ENCODE measurements around the gene ADAMTS8.
A peak's percentile ranks its signal among the peaks of the same experiment; 100 is the strongest.
"Not testable (repeated sequence)": the region's sequence is repeated elsewhere in the genome, so short reads cannot be mapped to it uniquely, and the experiment has no call there.

ADAMTS8 gene

GRCh38 chr11:130438401-130439159 is 10.2 kb upstream of the ADAMTS8 start:
- not testable (repeated sequence) for DNase-seq (ENCODE audit: low read depth)

GRCh38 chr11:130437848-130438247 is 9.4 kb upstream of the ADAMTS8 start:
- DNase-seq (ENCODE audit: low read depth), result no peak

GRCh38 chr11:130436171-130436570 is 7.8 kb upstream of the ADAMTS8 start:
- no peak for DNase-seq (ENCODE audit: low read depth)

DNA sequence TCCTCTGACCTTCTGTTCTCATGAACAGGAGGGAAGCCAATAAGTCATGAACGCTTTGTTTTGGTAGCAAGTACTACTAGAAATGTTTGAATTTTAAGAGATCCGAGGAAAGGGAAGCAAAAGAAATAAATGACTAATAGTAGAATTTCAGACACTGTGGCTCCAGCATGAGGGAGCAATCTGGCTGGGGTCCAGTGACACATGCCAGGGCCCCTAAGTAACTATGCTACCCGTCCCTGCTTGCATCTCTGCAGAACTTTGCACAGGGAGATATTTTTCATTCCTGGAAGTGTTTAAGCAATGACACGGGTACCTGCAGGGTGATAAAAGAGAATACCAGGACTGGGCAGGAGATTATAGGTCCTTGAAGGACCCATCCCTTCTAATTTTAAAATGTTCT is 7.3 kb upstream of the ADAMTS8 start:
- DNase-seq (ENCODE audit: low read depth), result no peak

- peak; percentile 56 for DNase-seq (ENCODE audit: low read depth)
Measured at GRCh38 chr11:130434521-130435223, 6.3 kb upstream of the ADAMTS8 start.

GRCh38 chr11:130433357-130433756 is 4.9 kb upstream of the ADAMTS8 start:
- no peak for DNase-seq (ENCODE audit: low read depth)

GRCh38 chr11:130431801-130432200 is 3.4 kb upstream of the ADAMTS8 start:
- DNase-seq (ENCODE audit: low read depth), result no peak

- no peak for DNase-seq (ENCODE audit: low read depth)
Measured at GRCh38 chr11:130431331-130431773, 2.9 kb upstream of the ADAMTS8 start.

DNA sequence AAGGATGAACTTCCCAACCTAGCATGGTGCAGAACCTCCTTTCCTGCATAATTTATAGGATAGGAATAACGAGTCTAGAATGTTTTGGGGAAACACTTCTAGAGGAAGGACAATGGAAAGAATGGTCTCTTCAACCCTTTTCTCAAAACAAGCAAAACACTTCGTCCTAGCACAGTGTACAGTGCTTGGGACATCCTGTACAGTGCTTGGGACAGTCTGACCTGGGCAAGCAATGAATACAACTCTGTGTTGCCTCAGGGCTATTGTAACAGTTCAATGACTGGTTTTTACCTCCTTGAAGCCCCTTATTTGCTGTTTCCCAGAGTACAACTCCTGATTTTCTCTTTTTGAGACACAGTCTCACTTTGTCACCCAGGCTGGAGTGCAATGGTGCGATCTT is 1.6 kb upstream of the ADAMTS8 start:
- no peak for DNase-seq (ENCODE audit: low read depth)

DNA sequence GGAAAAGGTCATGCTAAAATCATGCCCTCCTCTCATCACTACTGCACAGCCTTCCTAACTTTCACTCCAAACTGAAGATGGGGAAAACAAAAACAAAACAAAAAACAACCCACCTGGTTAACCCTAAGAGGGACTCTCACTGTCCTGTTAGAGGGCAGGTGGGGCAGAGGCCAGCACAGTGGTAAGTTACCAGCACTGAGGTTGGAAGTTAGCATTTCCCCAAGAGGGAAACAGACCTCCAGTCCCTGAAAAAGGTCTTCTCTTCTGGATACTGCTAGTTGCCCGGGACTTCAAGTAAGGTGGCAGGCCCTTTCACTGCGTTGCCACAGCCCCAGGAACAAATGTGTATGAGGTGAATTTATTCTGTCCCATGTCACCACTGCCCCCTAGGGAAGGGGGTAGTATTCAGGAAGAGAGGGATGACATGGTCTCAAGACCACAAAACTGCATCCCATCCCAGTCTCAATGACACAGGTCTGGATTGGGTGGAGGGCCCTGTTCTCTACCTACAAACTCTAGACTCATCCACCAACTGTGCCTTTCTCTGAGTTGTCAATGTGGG is 792 bp upstream of the ADAMTS8 start:
- no peak for DNase-seq (ENCODE audit: low read depth)

GRCh38 chr11:130427581-130428315 is 661 bp downstream of the ADAMTS8 start:
- DNase-seq (ENCODE audit: low read depth), result no peak

- DNase-seq (ENCODE audit: low read depth), result no peak
Measured at GRCh38 chr11:130426837-130427341, 1.5 kb downstream of the ADAMTS8 start.

DNA sequence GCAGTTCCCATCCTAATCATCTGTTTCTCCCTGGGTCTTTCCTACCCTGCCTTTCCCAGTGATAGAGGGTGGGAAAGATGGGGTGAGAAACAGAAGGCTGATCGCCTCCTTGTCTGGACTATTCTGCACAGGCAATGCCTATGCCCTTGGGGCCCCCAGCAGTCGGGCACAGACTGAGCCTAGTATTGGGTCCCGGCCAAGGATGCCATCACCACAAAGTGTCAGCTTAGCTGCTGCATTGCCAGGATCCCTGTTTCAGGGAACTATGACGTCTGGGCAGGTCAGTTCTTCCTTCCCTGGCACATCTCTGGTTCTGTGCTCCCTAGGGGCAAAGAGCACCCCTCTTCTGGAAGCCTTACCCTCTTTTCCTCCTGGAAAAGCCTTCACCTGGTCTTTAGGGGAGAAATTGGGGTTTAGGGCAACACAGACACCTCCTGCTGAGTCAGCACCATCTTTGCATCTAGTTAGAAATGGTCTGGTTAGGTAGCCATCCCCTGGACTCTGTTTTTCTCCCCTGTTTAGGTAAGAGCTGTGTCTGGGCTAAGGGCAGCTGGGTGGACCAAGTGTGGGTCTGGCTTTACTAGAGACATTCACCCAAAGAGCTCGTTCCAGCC is 2.1 kb downstream of the ADAMTS8 start:
- no peak for DNase-seq (ENCODE audit: low read depth)

DNA sequence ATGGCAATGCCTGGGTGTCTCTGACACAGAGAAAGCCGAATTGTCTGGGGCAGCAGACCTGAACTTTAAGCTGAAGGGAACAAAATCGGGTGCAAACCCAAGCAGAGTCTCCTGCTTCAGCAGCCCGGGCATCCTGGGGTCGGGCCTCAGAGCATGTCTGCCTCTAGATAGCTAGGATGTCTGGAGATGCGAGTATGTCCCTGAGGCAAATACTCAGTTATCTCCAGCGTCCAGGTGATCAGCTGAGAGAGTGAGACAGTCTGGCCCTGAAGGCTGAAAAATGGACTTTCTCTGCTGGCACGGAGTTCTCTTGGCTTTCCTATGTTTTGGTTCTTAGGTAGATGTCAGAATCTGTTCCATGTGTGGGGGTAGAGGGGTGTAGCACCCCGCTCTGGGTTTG is 3.3 kb downstream of the ADAMTS8 start:
- no peak for DNase-seq (ENCODE audit: low read depth)

DNA sequence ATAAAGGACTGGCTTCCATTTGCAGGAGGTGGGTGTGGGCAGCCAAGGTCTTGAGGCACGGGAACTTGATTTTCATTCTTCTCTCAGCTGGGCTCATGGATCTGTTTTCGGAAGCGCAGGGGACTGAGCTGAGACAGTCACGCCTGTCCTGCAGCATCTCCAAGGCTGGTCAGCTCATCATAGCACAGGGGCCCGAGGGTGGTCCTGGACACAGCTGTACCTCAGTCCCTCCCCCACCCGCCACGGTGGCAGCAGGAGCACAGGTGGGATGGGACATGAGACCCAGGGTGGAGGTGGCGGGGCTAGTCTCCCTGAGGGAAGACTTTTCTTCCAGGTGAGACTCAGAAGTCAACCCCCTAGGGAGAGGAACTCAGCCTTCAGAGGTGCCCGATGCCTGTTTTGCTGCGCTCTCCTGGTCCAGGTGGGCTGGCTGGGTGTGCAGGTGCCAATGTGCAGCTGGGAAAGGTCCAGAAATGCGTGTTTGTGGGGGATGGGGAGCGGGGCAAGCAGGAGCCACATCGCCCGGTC is 3.7 kb downstream of the ADAMTS8 start:
- no peak for DNase-seq (ENCODE audit: low read depth)

DNA sequence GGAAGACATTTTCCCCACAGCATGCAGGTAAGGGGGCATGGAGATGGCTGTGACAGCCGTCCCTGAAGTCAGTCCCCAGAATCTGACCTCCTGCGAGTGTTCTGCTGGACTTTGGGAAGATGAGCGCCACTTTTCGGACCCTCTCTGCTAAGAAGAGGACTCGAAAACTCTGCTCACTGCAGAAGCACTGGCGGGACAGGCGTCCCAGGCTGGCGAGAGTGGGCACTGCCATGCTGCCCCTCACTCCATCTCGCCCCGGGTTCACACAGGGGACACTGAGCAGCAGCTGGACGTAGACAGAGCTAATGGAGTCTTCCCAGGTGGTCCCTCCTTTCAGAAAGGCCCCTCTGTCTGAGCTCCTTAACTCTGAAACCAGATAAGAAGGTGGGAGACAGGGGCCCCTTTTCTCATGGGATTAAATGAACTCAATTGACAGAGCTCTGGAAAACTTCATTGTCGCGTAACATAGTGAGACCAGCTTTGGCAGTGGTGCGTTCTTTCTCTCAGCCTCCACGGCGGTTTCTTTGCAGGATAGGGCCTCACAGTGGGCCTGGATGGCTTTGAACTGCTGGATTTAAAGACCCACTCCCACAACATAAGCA is 4.8 kb downstream of the ADAMTS8 start:
- no peak for DNase-seq (ENCODE audit: low read depth)

DNA sequence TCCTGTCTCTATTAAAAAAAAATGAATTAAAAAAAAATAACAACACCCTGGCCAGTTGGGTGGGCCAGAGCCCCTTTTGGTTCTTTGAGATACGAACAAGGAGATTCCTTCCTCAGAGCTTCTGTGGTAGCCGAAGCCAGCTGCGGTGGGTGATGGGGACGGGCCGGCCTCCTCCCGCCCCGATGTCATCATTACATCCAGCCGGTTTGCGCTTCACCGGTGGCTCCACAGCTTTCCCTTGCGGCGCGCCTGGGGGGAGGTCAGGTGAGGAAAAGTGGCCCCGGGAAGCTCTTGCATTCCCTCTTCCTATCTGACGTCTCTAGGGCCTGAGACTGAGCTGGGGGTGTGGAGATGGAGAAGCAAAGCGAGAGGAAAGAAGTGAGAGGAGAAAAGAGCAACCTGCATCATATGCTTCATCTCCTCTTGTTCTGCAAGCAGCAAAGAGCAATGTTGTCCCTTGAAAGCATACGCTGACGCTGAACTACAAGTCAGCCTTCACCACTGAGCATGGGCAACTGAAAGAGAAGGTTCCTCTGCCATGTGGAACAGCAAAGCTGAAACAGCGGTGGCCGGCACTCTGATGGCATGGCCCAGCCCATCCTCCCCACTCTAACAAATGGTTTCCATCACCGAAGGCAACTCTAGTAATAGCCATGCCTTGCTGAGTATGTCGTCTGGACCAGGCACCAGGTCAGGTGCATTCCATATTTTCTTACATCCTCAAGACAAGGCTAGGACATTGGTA is 6.0 kb downstream of the ADAMTS8 start:
- DNase-seq (ENCODE audit: low read depth), result no peak

- no peak for DNase-seq (ENCODE audit: low read depth)
Measured at GRCh38 chr11:130421697-130422096, 6.7 kb downstream of the ADAMTS8 start.

DNA sequence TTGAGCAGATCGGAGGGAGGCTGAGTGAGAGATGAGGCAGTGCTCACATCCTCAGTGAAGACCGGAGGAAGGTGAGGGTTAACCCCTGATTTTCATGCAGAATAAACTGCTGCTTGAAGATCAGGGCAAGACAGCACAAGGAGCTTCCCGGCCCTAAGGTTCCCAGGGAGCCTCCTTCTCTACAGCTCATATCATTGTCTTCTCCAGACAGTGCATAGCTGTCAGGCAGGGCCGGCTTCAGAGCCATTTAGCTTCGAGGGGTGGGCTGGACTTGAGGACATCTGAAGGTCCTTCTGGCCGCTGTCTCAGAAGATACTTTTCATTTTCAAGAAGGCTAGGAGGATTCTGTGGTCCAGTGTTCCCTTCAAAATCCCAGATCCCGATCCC is 7.2 kb downstream of the ADAMTS8 start:
- DNase-seq (ENCODE audit: low read depth), result no peak

DNA sequence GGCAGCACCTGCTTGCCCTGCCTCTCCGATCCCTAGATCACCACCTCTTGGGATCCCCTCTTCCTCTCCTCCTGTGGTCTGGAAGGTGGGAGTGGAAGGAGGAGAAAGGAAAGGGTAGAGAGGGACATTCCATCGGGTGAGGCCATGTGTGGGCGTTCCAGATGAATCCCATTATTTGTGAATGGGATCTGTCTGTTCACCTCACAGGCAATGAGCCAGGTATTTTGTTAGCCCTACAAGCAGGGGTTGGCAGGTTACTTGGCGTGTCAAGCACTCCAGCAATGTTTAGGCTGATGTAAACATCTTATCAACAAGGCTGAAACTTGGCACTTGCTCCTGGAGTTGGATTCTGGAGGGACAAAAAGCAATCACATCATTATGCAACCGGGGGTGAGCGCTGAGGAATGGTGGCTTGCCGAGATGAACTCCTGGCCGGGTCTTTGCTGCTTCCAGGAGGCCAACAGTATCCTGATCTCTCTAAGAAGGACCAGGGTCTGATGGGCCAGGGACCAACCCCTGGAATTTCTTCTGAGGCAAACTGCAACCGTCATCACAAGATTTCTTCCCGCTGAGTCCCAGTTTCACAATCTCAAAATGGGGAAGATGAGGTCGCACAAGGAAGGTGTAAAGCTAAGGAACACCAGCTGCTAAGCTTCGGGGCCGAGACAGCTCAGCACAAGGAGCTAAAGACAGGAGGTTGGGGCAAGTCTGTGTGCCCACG is 7.8 kb downstream of the ADAMTS8 start:
- DNase-seq (ENCODE audit: low read depth), result no peak

Data from GM04504 (cell line).